ENCODE results near the gene SYT7.

DNA sequence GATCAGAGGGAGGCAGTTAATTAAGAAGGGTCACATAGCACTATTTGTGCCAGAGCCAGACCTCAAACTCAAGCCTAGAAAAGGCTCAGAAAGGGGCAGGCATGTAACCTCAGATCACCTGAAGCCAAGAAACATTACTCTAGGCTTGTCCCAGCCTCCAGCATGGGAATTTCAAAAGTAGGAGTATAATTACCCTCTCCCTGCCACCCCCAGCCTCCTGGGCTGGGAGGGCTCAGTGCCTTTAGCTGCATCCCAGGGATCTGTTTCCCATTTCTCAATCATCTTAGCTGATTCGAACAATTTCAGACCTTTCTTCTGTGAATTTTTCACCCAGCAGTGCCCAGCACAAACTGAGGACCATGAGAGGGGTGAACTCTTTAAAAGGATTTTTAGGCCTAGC lies 105.4 kb downstream of the SYT7 start:
- TF ChIP-seq POLR2A (IDR thresholded peaks at IDR 0.05): no peak
- TF ChIP-seq, protein P1, sequence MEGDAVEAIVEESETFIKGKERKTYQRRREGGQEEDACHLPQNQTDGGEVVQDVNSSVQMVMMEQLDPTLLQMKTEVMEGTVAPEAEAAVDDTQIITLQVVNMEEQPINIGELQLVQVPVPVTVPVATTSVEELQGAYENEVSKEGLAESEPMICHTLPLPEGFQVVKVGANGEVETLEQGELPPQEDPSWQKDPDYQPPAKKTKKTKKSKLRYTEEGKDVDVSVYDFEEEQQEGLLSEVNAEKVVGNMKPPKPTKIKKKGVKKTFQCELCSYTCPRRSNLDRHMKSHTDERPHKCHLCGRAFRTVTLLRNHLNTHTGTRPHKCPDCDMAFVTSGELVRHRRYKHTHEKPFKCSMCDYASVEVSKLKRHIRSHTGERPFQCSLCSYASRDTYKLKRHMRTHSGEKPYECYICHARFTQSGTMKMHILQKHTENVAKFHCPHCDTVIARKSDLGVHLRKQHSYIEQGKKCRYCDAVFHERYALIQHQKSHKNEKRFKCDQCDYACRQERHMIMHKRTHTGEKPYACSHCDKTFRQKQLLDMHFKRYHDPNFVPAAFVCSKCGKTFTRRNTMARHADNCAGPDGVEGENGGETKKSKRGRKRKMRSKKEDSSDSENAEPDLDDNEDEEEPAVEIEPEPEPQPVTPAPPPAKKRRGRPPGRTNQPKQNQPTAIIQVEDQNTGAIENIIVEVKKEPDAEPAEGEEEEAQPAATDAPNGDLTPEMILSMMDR (IDR thresholded peaks at IDR 0.05): no peak
